ENCODE data around the gene TRANK1.

- TF ChIP-seq, protein P1, sequence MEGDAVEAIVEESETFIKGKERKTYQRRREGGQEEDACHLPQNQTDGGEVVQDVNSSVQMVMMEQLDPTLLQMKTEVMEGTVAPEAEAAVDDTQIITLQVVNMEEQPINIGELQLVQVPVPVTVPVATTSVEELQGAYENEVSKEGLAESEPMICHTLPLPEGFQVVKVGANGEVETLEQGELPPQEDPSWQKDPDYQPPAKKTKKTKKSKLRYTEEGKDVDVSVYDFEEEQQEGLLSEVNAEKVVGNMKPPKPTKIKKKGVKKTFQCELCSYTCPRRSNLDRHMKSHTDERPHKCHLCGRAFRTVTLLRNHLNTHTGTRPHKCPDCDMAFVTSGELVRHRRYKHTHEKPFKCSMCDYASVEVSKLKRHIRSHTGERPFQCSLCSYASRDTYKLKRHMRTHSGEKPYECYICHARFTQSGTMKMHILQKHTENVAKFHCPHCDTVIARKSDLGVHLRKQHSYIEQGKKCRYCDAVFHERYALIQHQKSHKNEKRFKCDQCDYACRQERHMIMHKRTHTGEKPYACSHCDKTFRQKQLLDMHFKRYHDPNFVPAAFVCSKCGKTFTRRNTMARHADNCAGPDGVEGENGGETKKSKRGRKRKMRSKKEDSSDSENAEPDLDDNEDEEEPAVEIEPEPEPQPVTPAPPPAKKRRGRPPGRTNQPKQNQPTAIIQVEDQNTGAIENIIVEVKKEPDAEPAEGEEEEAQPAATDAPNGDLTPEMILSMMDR (conservative IDR thresholded peaks at IDR 0.05; ENCODE audit: low read depth, low read length): no peak
- no peak for TF ChIP-seq EZH2 (IDR thresholded peaks at IDR 0.05; ENCODE audit: low read length, unreplicated experiment)
These were observed 120.4 kb downstream of the TRANK1 start for GRCh38 chr3:36824443-36824842.
